ENCODE data around the gene FMO5.
"Not testable (repeated sequence)": the region's sequence is repeated elsewhere in the genome, so short reads cannot be mapped to it uniquely, and the experiment has no call there.

Gene FMO5

DNA sequence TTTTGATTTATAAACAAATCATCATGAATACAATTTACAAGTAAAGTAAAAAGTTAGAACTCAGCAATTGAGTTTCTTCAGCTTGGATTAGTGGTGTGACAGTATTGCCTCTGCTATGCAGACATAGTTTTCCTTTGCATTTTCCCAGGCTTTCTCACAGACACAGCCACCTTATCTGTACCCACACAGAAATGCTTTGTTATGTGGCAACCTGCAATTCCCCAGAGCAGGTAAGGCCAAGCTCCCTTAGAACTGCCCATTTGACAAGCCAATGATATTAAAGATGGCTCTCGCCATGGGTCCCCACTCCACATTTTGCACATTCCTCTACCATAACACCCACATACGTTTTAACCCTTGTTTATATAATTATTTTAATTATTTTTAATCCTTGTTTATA is 14.2 kb downstream of the FMO5 start:
- no peak overlapping the region for H2AFZ ChIP-seq (ENCODE audit: low read depth, low read length)
- H3K36me3 ChIP-seq (ENCODE audit: insufficient read depth, low read length), result no peaks in the 10 kb centered on the region
- H3K9me3 ChIP-seq (ENCODE audit: low read length), result no peaks in the 10 kb centered on the region

DNA sequence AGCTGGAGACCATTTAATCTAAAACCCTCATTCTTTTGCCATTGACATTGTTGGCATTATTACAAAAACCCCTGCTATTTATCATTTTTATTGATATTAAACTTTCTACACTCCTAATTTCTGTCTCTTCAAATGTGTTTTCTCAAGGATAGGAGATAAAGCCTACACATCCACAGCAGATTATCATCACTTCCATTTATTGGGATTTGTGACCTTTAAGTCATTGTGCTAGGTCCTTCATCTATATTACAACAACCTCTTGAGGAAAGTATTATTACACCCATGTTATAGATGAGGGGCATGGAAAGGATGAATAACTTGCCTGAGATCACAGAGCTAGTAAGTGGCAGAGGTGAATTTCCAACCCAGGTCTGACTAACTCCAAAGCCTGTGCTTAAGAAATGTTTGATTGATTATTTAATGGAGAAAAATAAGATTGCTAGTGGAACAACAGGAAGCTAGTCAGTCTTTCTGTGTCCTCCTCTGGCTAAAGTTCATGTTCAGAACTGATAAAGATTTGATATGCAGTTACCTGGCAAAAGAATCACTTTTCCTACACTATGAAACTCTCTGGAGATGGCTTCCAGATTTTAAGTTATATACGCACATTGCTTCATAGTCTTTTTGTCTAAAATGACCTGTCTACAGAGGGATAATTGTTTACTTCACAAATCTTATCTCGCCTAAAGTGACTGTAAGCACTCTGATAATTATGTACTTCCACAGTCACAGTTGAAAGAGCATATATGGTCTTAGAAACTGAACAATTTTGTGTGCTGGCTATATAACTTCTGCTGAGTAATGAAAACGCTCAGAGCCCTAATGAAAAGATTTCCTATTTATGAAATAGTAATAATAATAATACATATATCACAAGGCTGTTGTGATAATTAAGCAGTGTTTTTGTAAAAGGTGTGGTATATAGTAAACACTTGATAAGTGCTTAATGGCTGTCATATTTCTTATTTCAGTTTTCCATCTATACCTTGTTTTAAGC is 15.0 kb downstream of the FMO5 start:
- Histone ChIP-seq H3K27me3 (ENCODE audit: insufficient read depth, low read length) (no peaks in the 10 kb centered on the region), H3K4me3 (ENCODE audit: low read length) (no peak overlapping the region), H2AFZ (ENCODE audit: low read depth, low read length) (no peak overlapping the region), H3K36me3 (ENCODE audit: insufficient read depth, low read length) (no peaks in the 10 kb centered on the region), H3K4me1 (ENCODE audit: insufficient read depth, low read length) (no peaks in the 10 kb centered on the region), H3K9me3 (ENCODE audit: low read length) (no peaks in the 10 kb centered on the region)

More for the DNA sequence above, 14.2 kb downstream of the FMO5 start:
- H3K4me1 ChIP-seq (ENCODE audit: insufficient read depth, low read length), result no peaks in the 10 kb centered on the region
- no peak overlapping the region for H3K4me3 ChIP-seq (ENCODE audit: low read length)
- no peaks in the 10 kb centered on the region for H3K27me3 ChIP-seq (ENCODE audit: insufficient read depth, low read length)

DNA sequence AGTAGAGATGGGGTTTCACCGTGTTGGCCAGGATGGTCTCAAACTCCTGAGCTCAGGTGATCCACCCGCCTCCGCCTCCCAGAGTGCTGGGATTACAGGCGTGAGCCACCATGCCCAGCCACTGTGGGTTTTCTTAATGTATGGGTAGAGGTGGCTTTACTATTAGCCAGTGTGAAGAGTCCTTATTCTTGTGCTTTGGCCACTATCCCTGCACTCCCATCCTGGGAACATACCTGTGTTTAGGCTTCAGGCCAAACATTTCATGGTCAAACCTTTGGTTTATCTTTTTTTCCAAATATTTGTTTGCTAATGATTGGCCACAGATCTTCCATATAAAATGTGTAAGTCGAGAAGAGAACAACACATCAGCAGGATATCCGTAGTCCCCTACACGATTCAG is 16.5 kb downstream of the FMO5 start:
- Histone ChIP-seq H3K36me3 (ENCODE audit: insufficient read depth, low read length) (no peaks in the 10 kb centered on the region), H3K4me1 (ENCODE audit: insufficient read depth, low read length) (no peaks in the 10 kb centered on the region), H3K27me3 (ENCODE audit: insufficient read depth, low read length) (no peaks in the 10 kb centered on the region), H3K4me3 (ENCODE audit: low read length) (no peak overlapping the region), H3K9me3 (ENCODE audit: low read length) (no peaks in the 10 kb centered on the region), H2AFZ (ENCODE audit: low read depth, low read length) (no peak overlapping the region)

DNA sequence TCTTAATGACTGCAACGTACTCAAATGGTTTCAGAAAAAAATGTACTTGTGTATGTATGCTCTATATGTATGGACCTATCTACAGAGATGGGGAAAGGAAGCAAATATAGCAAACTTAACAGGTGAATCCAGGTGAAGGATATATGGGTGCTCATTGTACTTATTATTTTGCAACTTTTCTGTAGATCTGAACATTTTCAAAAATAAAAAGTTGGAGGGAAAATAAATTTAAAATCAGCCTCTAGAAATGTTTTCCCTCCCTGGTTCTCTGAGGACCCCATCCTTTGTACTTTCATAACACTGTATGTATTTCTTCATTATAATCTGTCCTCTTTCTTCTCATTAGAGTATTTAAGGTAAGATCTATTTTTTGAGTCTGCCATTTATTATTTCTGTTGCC is 17.9 kb downstream of the FMO5 start:
- no peak overlapping the region for H2AFZ ChIP-seq (ENCODE audit: low read depth, low read length)
- H3K4me3 ChIP-seq (ENCODE audit: low read length), result no peak overlapping the region
- no peaks in the 10 kb centered on the region for H3K36me3 ChIP-seq (ENCODE audit: insufficient read depth, low read length)

DNA sequence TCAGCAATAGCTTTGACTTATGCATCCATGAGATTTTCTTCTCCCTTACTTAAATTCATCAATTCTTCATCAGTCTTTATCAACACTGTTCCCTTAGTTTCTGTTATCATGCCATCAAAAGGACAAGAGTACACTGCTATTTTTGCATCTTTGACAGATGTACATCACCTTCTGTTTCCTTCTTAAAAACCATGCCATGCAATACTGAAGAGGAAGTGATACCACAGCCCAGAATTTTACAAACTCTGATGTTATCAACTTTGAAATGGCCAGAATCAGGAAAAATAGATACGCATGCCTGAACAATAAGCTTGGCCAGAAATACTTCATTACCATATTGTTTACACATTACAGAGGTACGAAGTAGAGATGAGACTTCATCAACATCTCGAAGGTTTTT is 21.1 kb downstream of the FMO5 start:
- Histone ChIP-seq H3K4me3 (ENCODE audit: low read length) (no peak overlapping the region), H2AFZ (ENCODE audit: low read depth, low read length) (no peak overlapping the region), H3K36me3 (ENCODE audit: insufficient read depth, low read length) (no peaks in the 10 kb centered on the region), H3K9me3 (ENCODE audit: low read length) (no peaks in the 10 kb centered on the region), H3K4me1 (ENCODE audit: insufficient read depth, low read length) (no peaks in the 10 kb centered on the region), H3K27me3 (ENCODE audit: insufficient read depth, low read length) (no peaks in the 10 kb centered on the region)

More for the DNA sequence above, 17.9 kb downstream of the FMO5 start:
- no peaks in the 10 kb centered on the region for H3K9me3 ChIP-seq (ENCODE audit: low read length)
- H3K4me1 ChIP-seq (ENCODE audit: insufficient read depth, low read length), result no peaks in the 10 kb centered on the region
- H3K27me3 ChIP-seq (ENCODE audit: insufficient read depth, low read length), result no peaks in the 10 kb centered on the region

DNA sequence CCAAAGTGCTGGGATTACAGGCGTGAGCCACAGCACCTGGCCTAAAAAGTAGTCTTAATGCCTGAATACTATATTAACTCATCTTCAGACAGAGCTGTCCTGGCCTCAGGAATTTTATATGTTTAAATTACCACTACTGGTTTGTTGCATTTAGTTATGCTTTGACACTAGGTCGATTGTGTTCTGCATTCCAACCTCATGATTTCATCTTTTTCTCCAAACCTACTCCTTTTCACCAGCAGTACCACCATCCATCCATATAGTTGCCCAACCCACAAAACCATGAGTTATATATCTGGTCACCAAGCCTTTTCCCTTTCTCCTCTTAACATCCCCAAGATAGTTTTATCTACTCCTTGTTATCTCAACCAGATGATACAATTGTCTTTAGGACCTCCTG is 22.6 kb downstream of the FMO5 start:
- Histone ChIP-seq H2AFZ (ENCODE audit: low read depth, low read length) (no peak overlapping the region), H3K27me3 (ENCODE audit: insufficient read depth, low read length) (no peaks in the 10 kb centered on the region), H3K4me3 (ENCODE audit: low read length) (no peak overlapping the region), H3K9me3 (ENCODE audit: low read length) (no peaks in the 10 kb centered on the region), H3K4me1 (ENCODE audit: insufficient read depth, low read length) (no peaks in the 10 kb centered on the region), H3K36me3 (ENCODE audit: insufficient read depth, low read length) (no peaks in the 10 kb centered on the region)

DNA sequence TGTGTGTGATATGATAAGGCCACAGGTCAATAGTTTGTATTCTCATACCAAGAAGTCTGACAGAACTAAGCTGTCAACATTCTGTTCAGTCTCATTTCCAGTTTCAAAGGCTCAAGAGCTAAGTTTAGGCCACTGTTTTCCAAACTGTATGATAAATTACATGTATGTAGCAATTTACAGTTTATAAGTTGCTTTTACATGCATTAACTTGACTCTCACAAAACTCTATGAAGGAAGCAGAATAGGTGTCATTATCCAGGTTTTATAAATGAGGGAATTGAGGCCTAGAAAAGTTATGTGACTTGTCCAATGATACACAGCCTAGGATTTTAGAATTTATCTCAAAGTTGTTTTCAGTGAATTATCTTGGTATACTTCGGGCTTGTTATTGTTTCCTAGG is 23.4 kb downstream of the FMO5 start:
- Histone ChIP-seq H3K36me3 (ENCODE audit: insufficient read depth, low read length) (no peaks in the 10 kb centered on the region), H3K9me3 (ENCODE audit: low read length) (no peaks in the 10 kb centered on the region), H3K27me3 (ENCODE audit: insufficient read depth, low read length) (no peaks in the 10 kb centered on the region), H2AFZ (ENCODE audit: low read depth, low read length) (no peak overlapping the region), H3K4me1 (ENCODE audit: insufficient read depth, low read length) (no peaks in the 10 kb centered on the region), H3K4me3 (ENCODE audit: low read length) (no peak overlapping the region)

DNA sequence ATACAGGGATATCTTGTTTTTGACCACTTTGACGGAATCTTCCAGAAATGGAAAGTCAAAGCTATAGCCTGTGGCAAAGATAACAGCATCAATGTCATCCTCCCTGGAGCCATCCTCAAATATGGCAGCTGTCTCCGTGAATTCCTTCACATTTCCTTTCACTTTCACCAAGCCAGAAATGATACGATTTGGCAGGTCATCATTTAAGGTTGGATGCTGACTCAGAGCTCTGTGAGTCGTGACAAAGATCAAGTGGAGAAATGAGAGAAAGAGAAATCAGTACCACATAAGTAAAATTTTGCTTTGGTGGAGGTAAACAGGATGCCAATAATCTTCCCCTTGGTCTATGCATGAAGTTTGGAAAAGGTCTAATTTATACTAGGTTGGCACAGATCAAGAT is 23.9 kb downstream of the FMO5 start:
- Histone ChIP-seq H3K4me3 (ENCODE audit: low read length) (no peak overlapping the region), H3K9me3 (ENCODE audit: low read length) (no peaks in the 10 kb centered on the region), H3K27me3 (ENCODE audit: insufficient read depth, low read length) (no peaks in the 10 kb centered on the region), H2AFZ (ENCODE audit: low read depth, low read length) (no peak overlapping the region), H3K36me3 (ENCODE audit: insufficient read depth, low read length) (no peaks in the 10 kb centered on the region), H3K4me1 (ENCODE audit: insufficient read depth, low read length) (no peaks in the 10 kb centered on the region)

DNA sequence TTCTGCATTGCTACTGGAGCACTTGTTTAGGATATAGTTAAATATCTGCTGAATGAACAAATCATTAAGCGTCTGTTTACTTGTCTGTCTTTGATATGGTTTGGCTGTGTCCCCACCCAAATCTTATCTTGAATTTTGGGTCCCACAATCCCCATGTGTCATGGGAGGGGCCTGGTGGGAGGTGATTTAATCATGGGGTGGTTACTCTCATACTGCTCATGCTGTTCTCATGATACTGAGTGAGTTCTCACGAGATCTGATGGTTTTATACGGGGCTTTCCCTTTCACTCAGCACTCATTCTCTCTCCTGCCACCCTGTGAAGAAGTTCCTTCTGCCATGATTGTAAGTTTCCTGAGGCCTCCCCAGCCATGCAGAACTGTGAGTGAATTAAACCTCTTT is 27.8 kb downstream of the FMO5 start:
- not testable (repeated sequence) for H3K36me3 ChIP-seq (ENCODE audit: insufficient read depth, low read length); H3K4me3 ChIP-seq (ENCODE audit: low read length); H3K9me3 ChIP-seq (ENCODE audit: low read length); H3K4me1 ChIP-seq (ENCODE audit: insufficient read depth, low read length); H2AFZ ChIP-seq (ENCODE audit: low read depth, low read length); H3K27me3 ChIP-seq (ENCODE audit: insufficient read depth, low read length)

DNA sequence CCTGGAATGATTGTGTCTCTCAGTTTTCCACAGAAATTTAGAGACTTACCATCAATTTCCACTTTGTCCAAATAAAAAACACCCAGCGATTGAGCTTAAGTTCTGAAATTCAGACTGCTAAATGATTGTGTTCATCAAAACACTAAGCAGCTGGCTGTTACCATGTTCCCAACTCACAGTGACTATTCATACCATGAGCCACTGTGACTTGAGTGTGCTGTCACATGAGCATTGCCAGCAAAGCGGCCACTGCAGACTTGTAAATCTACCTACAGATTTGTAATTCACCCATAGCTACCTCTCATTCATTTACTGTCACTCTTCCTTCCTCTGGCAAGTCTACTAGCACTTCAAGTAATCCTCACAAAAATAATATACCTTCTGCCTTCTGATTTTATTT is 35.6 kb downstream of the FMO5 start:
- Histone ChIP-seq H3K4me3 (ENCODE audit: low read length) (no peak overlapping the region), H3K36me3 (ENCODE audit: insufficient read depth, low read length) (no peaks in the 10 kb centered on the region)

DNA sequence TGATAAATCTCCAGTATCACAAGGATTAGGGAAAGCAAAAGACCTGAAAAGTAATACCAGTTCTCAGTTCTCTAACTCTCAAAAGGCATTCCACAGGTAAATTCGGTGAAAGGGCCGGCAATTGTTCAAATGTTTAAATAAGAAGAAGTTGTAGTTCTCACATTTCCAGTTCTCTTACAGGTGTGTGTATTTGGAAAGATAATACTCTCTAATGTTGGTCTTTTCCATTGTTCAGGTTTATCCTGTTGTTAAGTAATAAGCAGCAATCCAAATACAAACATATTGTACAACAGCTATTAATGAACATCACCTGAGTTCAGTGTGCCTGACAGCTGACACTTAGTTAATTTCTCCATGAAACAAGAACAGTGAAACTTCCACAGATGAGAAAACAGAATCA is 39.7 kb downstream of the FMO5 start:
- Histone ChIP-seq H3K9me3 (ENCODE audit: low read length) (no peaks in the 10 kb centered on the region), H2AFZ (ENCODE audit: low read depth, low read length) (no peak overlapping the region), H3K4me1 (ENCODE audit: insufficient read depth, low read length) (no peaks in the 10 kb centered on the region), H3K27me3 (ENCODE audit: insufficient read depth, low read length) (no peaks in the 10 kb centered on the region), H3K36me3 (ENCODE audit: insufficient read depth, low read length) (no peaks in the 10 kb centered on the region), H3K4me3 (ENCODE audit: low read length) (no peak overlapping the region)

More for the DNA sequence above, 35.6 kb downstream of the FMO5 start:
- Histone ChIP-seq H3K27me3 (ENCODE audit: insufficient read depth, low read length) (no peaks in the 10 kb centered on the region), H2AFZ (ENCODE audit: low read depth, low read length) (no peak overlapping the region), H3K4me1 (ENCODE audit: insufficient read depth, low read length) (no peaks in the 10 kb centered on the region), H3K9me3 (ENCODE audit: low read length) (no peaks in the 10 kb centered on the region)

DNA sequence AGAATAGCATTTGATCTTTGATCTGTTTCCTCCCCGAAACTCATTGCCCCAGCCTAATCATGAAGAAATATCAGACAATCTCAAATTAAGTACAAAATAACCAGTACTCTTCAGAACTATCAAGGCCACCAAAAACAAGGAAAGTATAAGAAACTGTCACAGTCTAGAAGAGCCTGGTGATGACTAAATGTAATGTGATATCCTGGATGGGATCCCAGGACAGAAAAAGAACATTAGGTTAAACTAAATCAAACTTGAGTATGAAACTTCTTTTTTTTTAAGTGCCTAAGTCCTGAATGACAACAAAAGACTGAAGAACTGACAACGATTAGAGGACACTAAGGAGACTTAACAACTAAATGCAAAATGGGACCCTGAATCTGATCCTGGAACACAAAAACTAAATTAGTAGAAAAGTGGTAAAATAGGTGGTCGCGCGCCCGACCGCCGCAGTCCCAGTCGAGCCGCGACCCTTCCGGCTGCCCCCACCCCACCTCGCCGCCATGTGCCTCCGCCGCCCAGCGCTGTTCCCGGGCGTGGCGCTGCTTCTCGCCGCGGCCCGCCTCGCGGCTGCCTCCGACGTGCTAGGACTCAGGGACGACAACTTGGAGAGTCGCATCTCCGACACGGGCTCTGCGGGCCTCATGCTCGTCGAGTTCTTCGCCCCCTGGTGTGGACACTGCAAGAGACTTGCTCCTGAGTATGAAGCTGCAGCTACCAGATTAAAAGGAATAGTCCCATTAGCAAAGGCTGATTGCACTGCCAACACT is 47.3 kb downstream of the FMO5 start:
- H2AFZ ChIP-seq (ENCODE audit: low read depth, low read length), result no peak overlapping the region
- H3K36me3 ChIP-seq (ENCODE audit: insufficient read depth, low read length), result peaks cover 2% of the 10 kb centered on the region
- no peaks in the 10 kb centered on the region for H3K27me3 ChIP-seq (ENCODE audit: insufficient read depth, low read length)
- H3K9me3 ChIP-seq (ENCODE audit: low read length), result no peaks in the 10 kb centered on the region
- H3K4me3 ChIP-seq (ENCODE audit: low read length), result no peak overlapping the region
- peaks cover 6% of the 10 kb centered on the region for H3K4me1 ChIP-seq (ENCODE audit: insufficient read depth, low read length)

Measured in neuron (in vitro differentiated cells).